Panc1 (cell line): ENCODE data around the gene QPCT. TPM values are rescaled to one million over a fixed set of nuclear protein-coding genes. Genes with fewer than 3 reads are reported as not detected.

Experiments used
- ATAC-seq: fragments of 200-7000 bp; cut with Tn5 transposase; 2 replicates; pipeline ENCODE4 v1.9.1; 2020; ENCODE audit warnings: mild to moderate bottlenecking, moderate library complexity
- BruUV-seq: library from RNA; stranded (reverse); fragments of 400-500 nt; replicated peaks from 2 replicates; lab custom pipeline; 2021; lab: Mats Ljungman, UMichigan
- CTCF ChIA-PET: fragments of 300-600 bp; sonication (Branson Sonifier 250); formaldehyde crosslinking; loops from one replicate; lab custom pipeline; 2022; ENCODE audit warnings: antibody characterized with exemption; lab: Charles Lee
- POLR2A ChIA-PET: fragments of 300-600 bp; sonication (Branson Sonifier 250); formaldehyde crosslinking; loops from one replicate; lab custom pipeline; 2022; ENCODE audit warnings: antibody characterized with exemption; lab: Charles Lee
- DNase-seq: peaks from one replicate; pipeline ENCODE4 v3.0.0-alpha.2; 2010; ENCODE audit warnings: low read depth, low spot score
- H3K27ac ChIP-seq: 2 replicates; pipeline ENCODE4 v1.5.1; 2011; ENCODE audit warnings: mild to moderate bottlenecking, low read length, inconsistent platforms
- H3K27me3 ChIP-seq: fragments of 200-500 bp; sonication (Bioruptor generic); 2 replicates; pipeline ENCODE4 v1.6.0; 2014; ENCODE audit warnings: low read length, inconsistent platforms; ENCODE audit not compliant: control insufficient read depth, insufficient read depth
- H3K36me3 ChIP-seq: fragments of 200-500 bp; sonication (Bioruptor generic); 2 replicates; pipeline ENCODE4 v1.5.1; 2014; ENCODE audit warnings: inconsistent platforms, mild to moderate bottlenecking, low read length, moderate library complexity; ENCODE audit not compliant: control insufficient read depth, insufficient read depth
- H3K4me1 ChIP-seq: 2 replicates; pipeline ENCODE4 v1.5.1; 2011; ENCODE audit warnings: inconsistent platforms, mild to moderate bottlenecking, low read length, moderate library complexity; ENCODE audit not compliant: control insufficient read depth, insufficient read depth
- H3K4me3 ChIP-seq, 2 experiments: 2 replicates each; pipeline ENCODE4 v1.5.1; 2011 to 2012; ENCODE audit warnings: low read depth in 2 of 2, low read length in 2 of 2, mild to moderate bottlenecking in 2 of 2, inconsistent platforms in 1 of 2, moderate library complexity in 1 of 2
- H3K9me3 ChIP-seq: fragments of 200-500 bp; sonication (Bioruptor generic); 2 replicates; pipeline ENCODE4 v1.5.1; 2014; ENCODE audit warnings: low read depth, mild to moderate bottlenecking, inconsistent platforms, low read length, moderate library complexity; ENCODE audit not compliant: control insufficient read depth, insufficient read depth
- CTCF ChIP-seq: fragments of 450-650 bp; IDR thresholded peaks from 2 replicates; pipeline ENCODE4 v1.5.1; 2017; ENCODE audit warnings: mild to moderate bottlenecking
- POLR2AphosphoS5 ChIP-seq: IDR thresholded peaks from 2 replicates; pipeline ENCODE4 v1.6.1; 2012; ENCODE audit warnings: mild to moderate bottlenecking, low read depth, low read length, moderate library complexity
- REST ChIP-seq, 2 experiments: IDR thresholded peaks; 2 replicates each; pipeline ENCODE4 v1.6.1; 2011 to 2012; ENCODE audit warnings: low read depth in 2 of 2, control low read depth in 1 of 2, low read length in 1 of 2, mild to moderate bottlenecking in 1 of 2, moderate library complexity in 1 of 2; ENCODE audit not compliant: insufficient read depth in 1 of 2
- SIN3A ChIP-seq: IDR thresholded peaks from 2 replicates; pipeline ENCODE4 v1.6.1; 2012; ENCODE audit warnings: low read depth, mild to moderate bottlenecking, low read length, moderate library complexity, borderline replicate concordance; ENCODE audit not compliant: insufficient read depth
- TCF7L2 ChIP-seq: IDR thresholded peaks from 2 replicates; pipeline ENCODE4 v1.6.1; 2011; ENCODE audit warnings: mild to moderate bottlenecking, low read depth, low read length, inconsistent platforms
- in situ Hi-C: cut with HindIII; loops from 2 replicates; pipeline ENCODE4 v1.10.0; 2016; ENCODE audit warnings: low sequenced_read_pairs, low pct_unique_long_range_greater_than_20kb
- intact Hi-C: fragments of 100-400 bp; cut with micrococcal nuclease; formaldehyde crosslinking; loops from one replicate; pipeline ENCODE4 v1.10.0; 2022; ENCODE audit not compliant: unreplicated experiment
- total RNA-seq: library from RNA; stranded (reverse); gene quantifications from one replicate; pipeline ENCODE4 v1.2.1, GENCODE V29; 2021; ENCODE audit not compliant: unreplicated experiment

Gene QPCT
- total RNA-seq, 1 experiment from 2014 or later, result 2.3 TPM

- Histone ChIP-seq H3K4me3 (no peak overlapping the region), H3K27me3 (no peaks in the 10 kb centered on the region), H3K4me1 (no peaks in the 10 kb centered on the region), H3K27ac (no peak overlapping the region), H3K9me3 (no peaks in the 10 kb centered on the region), H3K36me3 (no peaks in the 10 kb centered on the region)
- ChIA-PET POLR2A (no interaction called here), CTCF (no interaction called here)
- TF ChIP-seq POLR2AphosphoS5 (no peak), TCF7L2 (no peak), CTCF (no peak), SIN3A (no peak), REST (IDR thresholded peaks at IDR 0.05; ENCODE audit: insufficient read depth in 1 of 2, low read depth in 2 of 2, low read length in 1 of 2) (no peak)
- no TSS peak for BruUV-seq
- ATAC-seq (no peak), DNase-seq (no peak)
- intact Hi-C loops, result no loop called here
- in situ Hi-C loops, result no loop called here
These were observed 4.9 kb downstream of the QPCT start for GRCh38 chr2:37349231-37349860.

GRCh38 chr2:37350034-37350433, 5.6 kb downstream of the QPCT start:
- ChIA-PET POLR2A (no interaction called here), CTCF (no interaction called here)
- Histone ChIP-seq H3K4me1 (no peaks in the 10 kb centered on the region), H3K27ac (no peak overlapping the region), H3K9me3 (no peaks in the 10 kb centered on the region), H3K36me3 (no peaks in the 10 kb centered on the region), H3K4me3 (no peak overlapping the region), H3K27me3 (no peaks in the 10 kb centered on the region)
- no peak for TF ChIP-seq TCF7L2
- no peak for TF ChIP-seq REST (IDR thresholded peaks at IDR 0.05; ENCODE audit: insufficient read depth in 1 of 2, low read depth in 2 of 2, low read length in 1 of 2)
- TF ChIP-seq POLR2AphosphoS5, result no peak
- TF ChIP-seq CTCF, result no peak
- no peak for TF ChIP-seq SIN3A
- in situ Hi-C loops, result no loop called here
- ATAC-seq (no peak), DNase-seq (no peak)
- intact Hi-C loops, result no loop called here
- no TSS peak for BruUV-seq
